Measurements from ENCODE around the gene CCDC182. TPM values are rescaled to one million over a fixed set of nuclear protein-coding genes. Genes with fewer than 3 reads are reported as not detected.
A peak's percentile ranks its signal among the peaks of the same experiment; 100 is the strongest.

CCDC182 gene
- total and polyA plus RNA-seq, 9 of the 15 experiments (the other 6 are each of a cell fraction or from before 2014, with no cell fraction given): not detected

DNA sequence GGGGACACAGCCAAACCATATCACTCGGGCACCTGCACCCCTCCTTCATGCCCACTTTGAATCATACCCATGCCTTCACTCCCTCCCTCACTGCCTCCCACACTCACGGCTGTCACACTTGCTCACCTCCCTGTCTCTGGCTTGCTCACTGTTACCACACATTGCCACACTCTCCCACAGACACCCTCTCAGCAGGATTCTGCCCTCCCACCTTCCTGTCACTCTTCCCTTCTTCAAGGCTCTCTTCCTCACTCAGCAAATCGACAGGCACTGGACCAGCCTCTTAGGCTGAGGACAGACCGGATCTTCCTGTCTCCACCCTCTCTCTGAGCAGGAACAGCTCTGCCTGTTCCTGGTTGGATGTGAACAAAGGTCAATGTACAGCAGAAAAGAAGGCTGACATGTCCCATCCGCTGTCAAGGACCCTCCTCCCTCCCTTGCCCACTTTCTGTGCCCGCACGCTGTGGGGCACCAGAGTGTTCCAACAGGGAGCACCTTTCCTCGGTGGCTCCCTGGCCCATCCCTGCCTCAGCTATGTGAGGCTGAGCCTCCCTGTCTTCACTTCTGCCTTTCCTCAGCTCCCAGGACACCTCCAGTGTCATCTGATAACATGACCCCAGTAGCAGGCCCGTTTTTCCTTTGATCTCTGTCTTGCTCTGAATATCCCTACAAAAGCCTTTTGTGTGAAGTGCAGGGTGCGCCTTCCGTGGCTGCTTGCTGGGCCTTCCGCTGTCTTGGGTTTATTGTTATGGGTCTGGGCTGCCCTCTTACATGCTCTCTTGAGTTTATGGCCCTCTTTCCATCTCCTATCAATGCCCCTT lies 47.0 kb downstream of the CCDC182 start (continued):
- TF ChIP-seq, protein P1, sequence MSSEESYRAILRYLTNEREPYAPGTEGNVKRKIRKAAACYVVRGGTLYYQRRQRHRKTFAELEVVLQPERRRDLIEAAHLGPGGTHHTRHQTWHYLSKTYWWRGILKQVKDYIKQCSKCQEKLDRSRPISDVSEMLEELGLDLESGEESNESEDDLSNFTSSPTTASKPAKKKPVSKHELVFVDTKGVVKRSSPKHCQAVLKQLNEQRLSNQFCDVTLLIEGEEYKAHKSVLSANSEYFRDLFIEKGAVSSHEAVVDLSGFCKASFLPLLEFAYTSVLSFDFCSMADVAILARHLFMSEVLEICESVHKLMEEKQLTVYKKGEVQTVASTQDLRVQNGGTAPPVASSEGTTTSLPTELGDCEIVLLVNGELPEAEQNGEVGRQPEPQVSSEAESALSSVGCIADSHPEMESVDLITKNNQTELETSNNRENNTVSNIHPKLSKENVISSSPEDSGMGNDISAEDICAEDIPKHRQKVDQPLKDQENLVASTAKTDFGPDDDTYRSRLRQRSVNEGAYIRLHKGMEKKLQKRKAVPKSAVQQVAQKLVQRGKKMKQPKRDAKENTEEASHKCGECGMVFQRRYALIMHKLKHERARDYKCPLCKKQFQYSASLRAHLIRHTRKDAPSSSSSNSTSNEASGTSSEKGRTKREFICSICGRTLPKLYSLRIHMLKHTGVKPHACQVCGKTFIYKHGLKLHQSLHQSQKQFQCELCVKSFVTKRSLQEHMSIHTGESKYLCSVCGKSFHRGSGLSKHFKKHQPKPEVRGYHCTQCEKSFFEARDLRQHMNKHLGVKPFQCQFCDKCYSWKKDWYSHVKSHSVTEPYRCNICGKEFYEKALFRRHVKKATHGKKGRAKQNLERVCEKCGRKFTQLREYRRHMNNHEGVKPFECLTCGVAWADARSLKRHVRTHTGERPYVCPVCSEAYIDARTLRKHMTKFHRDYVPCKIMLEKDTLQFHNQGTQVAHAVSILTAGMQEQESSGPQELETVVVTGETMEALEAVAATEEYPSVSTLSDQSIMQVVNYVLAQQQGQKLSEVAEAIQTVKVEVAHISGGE (CRISPR knock-in tag; IDR thresholded peaks at IDR 0.05): no peak
- TF ChIP-seq LARP7 (IDR thresholded peaks at IDR 0.05): no peak
- TF ChIP-seq, protein P2, sequence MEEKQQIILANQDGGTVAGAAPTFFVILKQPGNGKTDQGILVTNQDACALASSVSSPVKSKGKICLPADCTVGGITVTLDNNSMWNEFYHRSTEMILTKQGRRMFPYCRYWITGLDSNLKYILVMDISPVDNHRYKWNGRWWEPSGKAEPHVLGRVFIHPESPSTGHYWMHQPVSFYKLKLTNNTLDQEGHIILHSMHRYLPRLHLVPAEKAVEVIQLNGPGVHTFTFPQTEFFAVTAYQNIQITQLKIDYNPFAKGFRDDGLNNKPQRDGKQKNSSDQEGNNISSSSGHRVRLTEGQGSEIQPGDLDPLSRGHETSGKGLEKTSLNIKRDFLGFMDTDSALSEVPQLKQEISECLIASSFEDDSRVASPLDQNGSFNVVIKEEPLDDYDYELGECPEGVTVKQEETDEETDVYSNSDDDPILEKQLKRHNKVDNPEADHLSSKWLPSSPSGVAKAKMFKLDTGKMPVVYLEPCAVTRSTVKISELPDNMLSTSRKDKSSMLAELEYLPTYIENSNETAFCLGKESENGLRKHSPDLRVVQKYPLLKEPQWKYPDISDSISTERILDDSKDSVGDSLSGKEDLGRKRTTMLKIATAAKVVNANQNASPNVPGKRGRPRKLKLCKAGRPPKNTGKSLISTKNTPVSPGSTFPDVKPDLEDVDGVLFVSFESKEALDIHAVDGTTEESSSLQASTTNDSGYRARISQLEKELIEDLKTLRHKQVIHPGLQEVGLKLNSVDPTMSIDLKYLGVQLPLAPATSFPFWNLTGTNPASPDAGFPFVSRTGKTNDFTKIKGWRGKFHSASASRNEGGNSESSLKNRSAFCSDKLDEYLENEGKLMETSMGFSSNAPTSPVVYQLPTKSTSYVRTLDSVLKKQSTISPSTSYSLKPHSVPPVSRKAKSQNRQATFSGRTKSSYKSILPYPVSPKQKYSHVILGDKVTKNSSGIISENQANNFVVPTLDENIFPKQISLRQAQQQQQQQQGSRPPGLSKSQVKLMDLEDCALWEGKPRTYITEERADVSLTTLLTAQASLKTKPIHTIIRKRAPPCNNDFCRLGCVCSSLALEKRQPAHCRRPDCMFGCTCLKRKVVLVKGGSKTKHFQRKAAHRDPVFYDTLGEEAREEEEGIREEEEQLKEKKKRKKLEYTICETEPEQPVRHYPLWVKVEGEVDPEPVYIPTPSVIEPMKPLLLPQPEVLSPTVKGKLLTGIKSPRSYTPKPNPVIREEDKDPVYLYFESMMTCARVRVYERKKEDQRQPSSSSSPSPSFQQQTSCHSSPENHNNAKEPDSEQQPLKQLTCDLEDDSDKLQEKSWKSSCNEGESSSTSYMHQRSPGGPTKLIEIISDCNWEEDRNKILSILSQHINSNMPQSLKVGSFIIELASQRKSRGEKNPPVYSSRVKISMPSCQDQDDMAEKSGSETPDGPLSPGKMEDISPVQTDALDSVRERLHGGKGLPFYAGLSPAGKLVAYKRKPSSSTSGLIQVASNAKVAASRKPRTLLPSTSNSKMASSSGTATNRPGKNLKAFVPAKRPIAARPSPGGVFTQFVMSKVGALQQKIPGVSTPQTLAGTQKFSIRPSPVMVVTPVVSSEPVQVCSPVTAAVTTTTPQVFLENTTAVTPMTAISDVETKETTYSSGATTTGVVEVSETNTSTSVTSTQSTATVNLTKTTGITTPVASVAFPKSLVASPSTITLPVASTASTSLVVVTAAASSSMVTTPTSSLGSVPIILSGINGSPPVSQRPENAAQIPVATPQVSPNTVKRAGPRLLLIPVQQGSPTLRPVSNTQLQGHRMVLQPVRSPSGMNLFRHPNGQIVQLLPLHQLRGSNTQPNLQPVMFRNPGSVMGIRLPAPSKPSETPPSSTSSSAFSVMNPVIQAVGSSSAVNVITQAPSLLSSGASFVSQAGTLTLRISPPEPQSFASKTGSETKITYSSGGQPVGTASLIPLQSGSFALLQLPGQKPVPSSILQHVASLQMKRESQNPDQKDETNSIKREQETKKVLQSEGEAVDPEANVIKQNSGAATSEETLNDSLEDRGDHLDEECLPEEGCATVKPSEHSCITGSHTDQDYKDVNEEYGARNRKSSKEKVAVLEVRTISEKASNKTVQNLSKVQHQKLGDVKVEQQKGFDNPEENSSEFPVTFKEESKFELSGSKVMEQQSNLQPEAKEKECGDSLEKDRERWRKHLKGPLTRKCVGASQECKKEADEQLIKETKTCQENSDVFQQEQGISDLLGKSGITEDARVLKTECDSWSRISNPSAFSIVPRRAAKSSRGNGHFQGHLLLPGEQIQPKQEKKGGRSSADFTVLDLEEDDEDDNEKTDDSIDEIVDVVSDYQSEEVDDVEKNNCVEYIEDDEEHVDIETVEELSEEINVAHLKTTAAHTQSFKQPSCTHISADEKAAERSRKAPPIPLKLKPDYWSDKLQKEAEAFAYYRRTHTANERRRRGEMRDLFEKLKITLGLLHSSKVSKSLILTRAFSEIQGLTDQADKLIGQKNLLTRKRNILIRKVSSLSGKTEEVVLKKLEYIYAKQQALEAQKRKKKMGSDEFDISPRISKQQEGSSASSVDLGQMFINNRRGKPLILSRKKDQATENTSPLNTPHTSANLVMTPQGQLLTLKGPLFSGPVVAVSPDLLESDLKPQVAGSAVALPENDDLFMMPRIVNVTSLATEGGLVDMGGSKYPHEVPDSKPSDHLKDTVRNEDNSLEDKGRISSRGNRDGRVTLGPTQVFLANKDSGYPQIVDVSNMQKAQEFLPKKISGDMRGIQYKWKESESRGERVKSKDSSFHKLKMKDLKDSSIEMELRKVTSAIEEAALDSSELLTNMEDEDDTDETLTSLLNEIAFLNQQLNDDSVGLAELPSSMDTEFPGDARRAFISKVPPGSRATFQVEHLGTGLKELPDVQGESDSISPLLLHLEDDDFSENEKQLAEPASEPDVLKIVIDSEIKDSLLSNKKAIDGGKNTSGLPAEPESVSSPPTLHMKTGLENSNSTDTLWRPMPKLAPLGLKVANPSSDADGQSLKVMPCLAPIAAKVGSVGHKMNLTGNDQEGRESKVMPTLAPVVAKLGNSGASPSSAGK (IDR thresholded peaks at IDR 0.05): no peak
- no peak for TF ChIP-seq ARHGAP35 (IDR thresholded peaks at IDR 0.05; ENCODE audit: partially characterized antibody)
- TF ChIP-seq ZNF431 (CRISPR knock-in tag; IDR thresholded peaks at IDR 0.05): no peak
- no peak for TF ChIP-seq ZSCAN29 (IDR thresholded peaks at IDR 0.05)
- TF ChIP-seq SLC30A9 (CRISPR knock-in tag; IDR thresholded peaks at IDR 0.05): no peak
- peak; percentile 56; the same call in 1 of the 2 replicates for TF ChIP-seq LEF1 (IDR thresholded peaks at IDR 0.05)
- no peak for TF ChIP-seq RCOR1 (IDR thresholded peaks at IDR 0.05; ENCODE audit: borderline replicate concordance in 1 of 2, low read depth in 2 of 2, low read length in 2 of 2)
- TF ChIP-seq EP400 (IDR thresholded peaks at IDR 0.05): no peak
- no peak for TF ChIP-seq E2F3 (CRISPR knock-in tag; IDR thresholded peaks at IDR 0.05)
- no peak for TF ChIP-seq SAP30 (IDR thresholded peaks at IDR 0.05; ENCODE audit: borderline replicate concordance, insufficient read depth, low read depth, low read length, poor library complexity, severe bottlenecking)
